ENCODE results near the gene MELK.

The MELK gene

DNA sequence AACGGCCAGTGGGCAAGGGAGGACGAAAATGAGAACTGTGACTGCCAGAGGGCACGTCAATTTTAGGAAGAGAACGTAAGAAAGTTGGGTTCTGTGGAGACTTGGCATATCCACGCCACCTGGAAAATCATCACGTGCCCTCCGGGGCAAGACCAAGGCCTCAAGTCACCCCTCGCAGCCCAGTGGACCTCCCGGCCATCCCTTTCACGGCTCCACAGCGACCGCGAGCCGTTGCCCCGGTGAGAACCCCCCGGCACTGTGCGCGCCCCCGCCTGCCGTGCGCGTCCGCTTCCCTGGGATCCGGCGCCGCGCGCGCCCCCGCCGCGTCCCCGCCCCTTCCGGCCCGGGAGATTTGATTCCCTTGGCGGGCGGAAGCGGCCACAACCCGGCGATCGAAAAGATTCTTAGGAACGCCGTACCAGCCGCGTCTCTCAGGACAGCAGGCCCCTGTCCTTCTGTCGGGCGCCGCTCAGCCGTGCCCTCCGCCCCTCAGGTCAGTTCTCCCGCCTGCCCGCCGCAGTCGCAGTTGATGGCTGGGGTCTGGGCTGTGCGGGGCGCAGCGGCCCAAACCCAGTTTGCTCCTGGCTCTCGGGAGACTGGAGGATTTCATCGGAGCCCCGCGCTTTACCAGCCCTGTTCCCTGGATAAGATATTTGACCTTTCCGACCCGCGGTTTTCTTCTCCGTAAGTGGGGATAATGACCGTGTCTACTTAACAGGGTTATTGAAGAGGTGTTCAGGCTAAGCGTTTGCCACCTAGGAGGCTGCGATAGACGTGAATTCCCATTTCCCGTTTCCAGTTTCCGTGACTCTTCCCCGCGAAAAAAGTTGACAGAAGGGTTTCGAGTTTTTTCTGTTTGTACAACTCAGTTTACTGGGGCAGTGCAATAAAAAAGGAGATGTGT, at the start of gene MELK:
TSS of gene MELK (plus strand) at position 381 of the 904 bp plus-strand sequence. CDS start 8,787 bp downstream, outside the sequence.
- TF ChIP-seq TCF12 (IDR thresholded peaks at IDR 0.05; ENCODE audit: low read depth): peak; percentile 44; the same call in 1 of the 2 replicates
- peak; percentile 29; the same call in 1 of the 2 replicates for TF ChIP-seq FOXM1 (IDR thresholded peaks at IDR 0.05; ENCODE audit: borderline replicate concordance, low read depth)
- TF ChIP-seq, protein P1, sequence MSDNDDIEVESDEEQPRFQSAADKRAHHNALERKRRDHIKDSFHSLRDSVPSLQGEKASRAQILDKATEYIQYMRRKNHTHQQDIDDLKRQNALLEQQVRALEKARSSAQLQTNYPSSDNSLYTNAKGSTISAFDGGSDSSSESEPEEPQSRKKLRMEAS (IDR thresholded peaks at IDR 0.05): no peak; the same call in 1 of the 2 replicates
- TF ChIP-seq RAD21 (IDR thresholded peaks at IDR 0.05; ENCODE audit: low read depth): no peak
- peak; percentile 31; the same call in 1 of the 2 replicates for TF ChIP-seq EP300 (IDR thresholded peaks at IDR 0.05; ENCODE audit: borderline replicate concordance)
- TF ChIP-seq, protein P2, sequence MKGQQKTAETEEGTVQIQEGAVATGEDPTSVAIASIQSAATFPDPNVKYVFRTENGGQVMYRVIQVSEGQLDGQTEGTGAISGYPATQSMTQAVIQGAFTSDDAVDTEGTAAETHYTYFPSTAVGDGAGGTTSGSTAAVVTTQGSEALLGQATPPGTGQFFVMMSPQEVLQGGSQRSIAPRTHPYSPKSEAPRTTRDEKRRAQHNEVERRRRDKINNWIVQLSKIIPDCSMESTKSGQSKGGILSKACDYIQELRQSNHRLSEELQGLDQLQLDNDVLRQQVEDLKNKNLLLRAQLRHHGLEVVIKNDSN (IDR thresholded peaks at IDR 0.05): 0 out of 2 replicates have a peak, but pooled peaks have one; percentile 42
- 0 out of 2 replicates have a peak, but pooled peaks have one; percentile 23 for TF ChIP-seq ZBTB7A (IDR thresholded peaks at IDR 0.05; ENCODE audit: low read depth)
- peak; percentile 80 for TF ChIP-seq TAF1 (IDR thresholded peaks at IDR 0.05; ENCODE audit: low read depth)
- TF ChIP-seq YY1 (IDR thresholded peaks at IDR 0.05; ENCODE audit: low read depth): peak; percentile 46; the same call in 1 of the 2 replicates
- no peak for TF ChIP-seq REST (IDR thresholded peaks at IDR 0.05; ENCODE audit: low read depth)
- TF ChIP-seq CEBPB (IDR thresholded peaks at IDR 0.05): no peak
- TF ChIP-seq CREB1 (IDR thresholded peaks at IDR 0.05; ENCODE audit: low read depth): no peak
- TF ChIP-seq EGR1 (IDR thresholded peaks at IDR 0.05): 0 out of 2 replicates have a peak, but pooled peaks have one; percentile 31
- no peak for TF ChIP-seq NFIC (IDR thresholded peaks at IDR 0.05)
- TF ChIP-seq TEAD4 (IDR thresholded peaks at IDR 0.05): 0 out of 2 replicates have a peak, but pooled peaks have one; percentile 10

GRCh38 chr9:36530224-36530623, 42.5 kb upstream of the MELK start:
- TF ChIP-seq FOXM1 (IDR thresholded peaks at IDR 0.05; ENCODE audit: borderline replicate concordance, low read depth) (no peak), EP300 (IDR thresholded peaks at IDR 0.05; ENCODE audit: borderline replicate concordance) (no peak)

DNA sequence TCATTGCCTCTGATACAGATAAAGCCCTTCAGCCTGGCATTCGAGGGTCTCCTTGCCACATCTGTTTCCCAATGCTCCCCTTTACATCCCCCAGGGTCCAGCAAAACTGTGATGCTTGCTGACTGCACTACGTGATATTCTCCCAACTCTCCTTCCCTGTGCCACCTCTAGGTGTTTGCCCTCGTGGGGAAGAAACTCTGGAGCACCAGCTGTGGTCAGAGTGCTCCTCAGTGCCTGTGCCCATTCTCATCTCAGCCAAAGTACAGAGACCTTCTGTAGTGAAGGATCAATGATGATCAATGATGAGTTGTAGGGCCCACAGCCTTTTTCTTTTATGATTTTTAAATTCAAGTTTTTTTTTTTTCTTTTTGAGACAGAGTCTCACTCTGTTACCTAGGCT, 40.3 kb upstream of the MELK start:
- TF ChIP-seq TCF12 (IDR thresholded peaks at IDR 0.05; ENCODE audit: low read depth): no peak
- TF ChIP-seq CEBPB (IDR thresholded peaks at IDR 0.05): no peak
- TF ChIP-seq YY1 (IDR thresholded peaks at IDR 0.05; ENCODE audit: low read depth): no peak
- TF ChIP-seq ZBTB7A (IDR thresholded peaks at IDR 0.05; ENCODE audit: low read depth): no peak
- TF ChIP-seq EGR1 (IDR thresholded peaks at IDR 0.05): no peak
- no peak for TF ChIP-seq NFIC (IDR thresholded peaks at IDR 0.05)
- TF ChIP-seq TAF1 (IDR thresholded peaks at IDR 0.05; ENCODE audit: low read depth): no peak
- TF ChIP-seq EP300 (IDR thresholded peaks at IDR 0.05; ENCODE audit: borderline replicate concordance): no peak
- TF ChIP-seq, protein P1 (IDR thresholded peaks at IDR 0.05): no peak
- TF ChIP-seq REST (IDR thresholded peaks at IDR 0.05; ENCODE audit: low read depth): no peak
- no peak for TF ChIP-seq CREB1 (IDR thresholded peaks at IDR 0.05; ENCODE audit: low read depth)
- no peak for TF ChIP-seq RAD21 (IDR thresholded peaks at IDR 0.05; ENCODE audit: low read depth)
- no peak for TF ChIP-seq TEAD4 (IDR thresholded peaks at IDR 0.05)
- TF ChIP-seq, protein P2 (IDR thresholded peaks at IDR 0.05): no peak

DNA sequence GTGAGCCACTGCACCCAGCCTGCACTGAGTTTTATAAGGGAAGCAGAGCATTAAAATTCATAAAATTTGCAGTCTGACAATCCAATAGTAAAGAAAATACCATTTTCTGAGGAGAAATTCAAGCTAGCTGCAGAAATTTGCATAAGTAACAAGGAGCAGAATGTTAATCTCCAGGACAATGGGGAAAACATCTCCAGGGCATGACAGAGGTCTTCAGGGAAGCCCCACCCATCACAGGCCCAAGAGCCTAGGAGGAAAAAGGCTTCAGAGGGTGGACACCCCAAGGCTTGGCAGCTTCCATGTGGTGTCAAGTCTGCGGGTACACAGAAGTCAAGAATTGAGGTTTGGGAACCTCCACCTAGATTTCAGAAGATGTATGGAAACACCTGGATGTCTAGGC, 37.6 kb upstream of the MELK start:
- TF ChIP-seq, protein P2 (IDR thresholded peaks at IDR 0.05): no peak
- TF ChIP-seq FOXM1 (IDR thresholded peaks at IDR 0.05; ENCODE audit: borderline replicate concordance, low read depth): no peak
- no peak for TF ChIP-seq TCF12 (IDR thresholded peaks at IDR 0.05; ENCODE audit: low read depth)
- TF ChIP-seq EGR1 (IDR thresholded peaks at IDR 0.05): no peak
- TF ChIP-seq NFIC (IDR thresholded peaks at IDR 0.05): no peak
- no peak for TF ChIP-seq TEAD4 (IDR thresholded peaks at IDR 0.05)
- TF ChIP-seq, protein P1 (IDR thresholded peaks at IDR 0.05): no peak
- TF ChIP-seq TAF1 (IDR thresholded peaks at IDR 0.05; ENCODE audit: low read depth): no peak
